Colonic mucosa (tissue), 4 donors: Measurements from ENCODE around the gene TSACC. TPM values are rescaled to one million over a fixed set of nuclear protein-coding genes. Genes with fewer than 3 reads are reported as not detected.

Experiments
- DNase-seq: peaks from one replicate; pipeline ENCODE4 v3.0.0-alpha.2; 2020
- H3K27ac ChIP-seq: fragments of 200-600 bp; one replicate; pipeline ENCODE4 v1.8.0; 2021
- H3K27me3 ChIP-seq: fragments of 200-600 bp; one replicate; pipeline ENCODE4 v1.8.0; 2021
- H3K36me3 ChIP-seq: fragments of 200-600 bp; one replicate; pipeline ENCODE4 v1.8.0; 2021
- H3K4me1 ChIP-seq: fragments of 200-600 bp; one replicate; pipeline ENCODE4 v1.8.0; 2021; ENCODE audit warnings: mild to moderate bottlenecking
- H3K4me3 ChIP-seq: fragments of 200-600 bp; one replicate; pipeline ENCODE4 v1.8.0; 2021
- H3K9ac ChIP-seq, 2 donors: one replicate each; pipeline ENCODE4 v1.7.0; 2013; ENCODE audit warnings: control low read depth in 2 of 2, low read depth in 2 of 2, low read length in 2 of 2
- H3K9me3 ChIP-seq: fragments of 200-600 bp; one replicate; pipeline ENCODE4 v1.8.0; 2021
- CTCF ChIP-seq: fragments of 200-600 bp; IDR thresholded peaks from one replicate; pipeline ENCODE4 v1.8.0; 2022; ENCODE audit warnings: antibody characterized with exemption, mild to moderate bottlenecking
- intact Hi-C: fragments of 100-400 bp; cut with DNase I; formaldehyde crosslinking; loops from one replicate; pipeline ENCODE4 v1.14.1; 2022
- total RNA-seq, 2 donors: library from RNA; stranded (reverse); fragmentation: NEBNext Ultra II Directional in 1 of 2; extraction: Animal tissue kit (Norgen Biotek cat#: 25700) in 1 of 2; gene quantifications; one replicate each; pipeline ENCODE4 v1.2.1, GENCODE V29; 2021
- donor health status: healthy.
- donor health status: DM: no; HTN: no; CAD: no.
- donor health status: DM: no; HTN: no; CAD: no.

The TSACC gene
- total RNA-seq, 2 donors from 2014 or later = not detected

DNA sequence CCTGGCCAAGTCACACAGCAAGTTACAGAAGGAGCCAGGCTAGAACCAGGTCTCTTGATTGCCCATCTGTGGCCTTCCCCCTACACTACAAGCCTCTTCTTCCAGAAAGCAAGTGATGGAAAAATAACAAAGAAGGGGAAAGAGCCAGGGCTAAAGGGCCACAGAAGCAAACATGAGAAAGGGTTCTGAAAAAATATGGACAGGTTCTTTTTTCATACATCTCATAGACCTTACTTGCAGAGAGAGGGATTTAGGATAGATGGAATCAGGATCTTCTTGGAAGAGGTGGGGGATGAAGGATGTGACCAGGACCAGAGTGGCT lies 33.9 kb downstream of the TSACC start:
- Histone ChIP-seq H3K4me3 (no peak overlapping the region), H3K27ac (no peak overlapping the region)

DNA sequence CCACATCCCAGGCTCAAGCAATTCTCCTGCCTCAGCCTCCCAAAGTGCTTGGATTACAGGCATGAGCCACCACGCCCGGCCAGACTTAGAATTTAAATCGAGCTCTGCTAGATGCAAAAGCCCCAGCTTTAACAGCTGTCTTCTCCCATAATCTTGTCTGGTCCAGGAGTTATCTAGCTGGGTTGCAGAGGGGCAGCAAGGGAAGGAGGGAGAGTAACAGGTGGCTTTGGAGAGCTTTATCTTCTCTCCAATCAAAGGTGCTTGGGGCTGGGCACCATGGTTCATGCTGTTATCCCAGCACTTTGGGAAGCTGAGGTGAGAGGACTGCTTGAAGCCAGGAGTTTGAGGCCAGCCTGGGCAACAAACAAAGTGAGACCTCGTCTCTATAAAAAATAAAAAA lies 34.5 kb downstream of the TSACC start:
- H3K27me3 ChIP-seq = no peaks in the 10 kb centered on the region
- DNase-seq = no peak
- H3K9ac ChIP-seq = no peak overlapping the region
- H3K36me3 ChIP-seq = no peaks in the 10 kb centered on the region
- H3K27ac ChIP-seq = no peak overlapping the region
- intact Hi-C loops = no loop called here
- no peaks in the 10 kb centered on the region for H3K9me3 ChIP-seq
- no peak for TF ChIP-seq CTCF
- no peaks in the 10 kb centered on the region for H3K4me1 ChIP-seq
- no peak overlapping the region for H3K4me3 ChIP-seq

More for the DNA sequence above, 33.9 kb downstream of the TSACC start:
- no peak for DNase-seq
- H3K9me3 ChIP-seq = no peaks in the 10 kb centered on the region
- intact Hi-C loops = no loop called here
- no peaks in the 10 kb centered on the region for H3K36me3 ChIP-seq
- no peaks in the 10 kb centered on the region for H3K27me3 ChIP-seq
- H3K4me1 ChIP-seq = no peaks in the 10 kb centered on the region
- TF ChIP-seq CTCF = no peak
- no peak overlapping the region for H3K9ac ChIP-seq

DNA sequence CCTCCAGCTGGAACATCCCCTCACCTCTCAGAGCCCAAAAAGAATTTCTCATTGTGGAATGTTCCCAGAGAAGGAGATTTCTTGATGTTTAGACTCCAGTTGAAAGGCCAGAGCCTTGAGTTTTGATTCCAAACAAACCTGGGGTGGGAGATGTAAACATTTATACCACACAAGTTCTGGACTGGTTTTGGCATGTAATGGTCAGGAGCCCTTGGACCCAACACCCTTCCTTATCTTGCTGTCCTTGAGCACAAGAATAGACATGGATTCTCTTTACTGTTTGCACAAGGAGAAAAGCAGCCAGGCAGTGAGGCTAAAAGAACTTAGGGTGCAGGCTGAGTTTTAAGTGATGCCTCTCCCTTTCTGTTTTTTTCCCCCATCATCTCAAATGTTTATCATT lies 35.2 kb downstream of the TSACC start:
- no peak overlapping the region for H3K4me3 ChIP-seq
- no peaks in the 10 kb centered on the region for H3K27me3 ChIP-seq
- H3K4me1 ChIP-seq = no peaks in the 10 kb centered on the region
- no peak overlapping the region for H3K9ac ChIP-seq
- H3K9me3 ChIP-seq = no peaks in the 10 kb centered on the region
- H3K36me3 ChIP-seq = no peaks in the 10 kb centered on the region
- TF ChIP-seq CTCF = no peak
- DNase-seq = no peak
- H3K27ac ChIP-seq = no peak overlapping the region
- intact Hi-C loops = no loop called here

DNA sequence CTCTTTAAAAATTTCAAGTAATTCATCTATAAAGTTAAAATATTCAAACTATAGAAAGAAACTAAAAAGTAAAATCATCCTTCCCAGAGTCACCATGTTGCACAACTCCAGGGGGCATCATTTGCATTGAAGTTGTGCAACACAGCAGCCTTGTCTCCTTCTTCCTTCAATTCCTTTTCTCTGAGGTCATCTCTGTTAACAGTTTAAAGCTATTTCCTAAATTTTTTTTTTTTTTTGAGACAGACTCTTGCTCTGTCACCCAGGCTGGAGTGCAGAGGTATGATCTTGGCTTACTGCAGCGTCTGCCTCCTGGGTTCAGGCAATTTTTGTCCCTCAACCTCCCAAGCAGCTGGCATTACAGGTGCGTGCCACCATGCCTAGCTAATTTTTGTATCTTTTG lies 37.8 kb downstream of the TSACC start:
- no peak overlapping the region for H3K9ac ChIP-seq
- H3K27me3 ChIP-seq = no peaks in the 10 kb centered on the region
- no peaks in the 10 kb centered on the region for H3K4me1 ChIP-seq
- no peak for DNase-seq
- no peaks in the 10 kb centered on the region for H3K9me3 ChIP-seq
- no peaks in the 10 kb centered on the region for H3K36me3 ChIP-seq
- intact Hi-C loops = no loop called here
- no peak for TF ChIP-seq CTCF
- no peak overlapping the region for H3K27ac ChIP-seq
- H3K4me3 ChIP-seq = no peak overlapping the region

- Histone ChIP-seq H3K4me3 (no peak overlapping the region), H3K27me3 (no peaks in the 10 kb centered on the region), H3K4me1 (no peaks in the 10 kb centered on the region), H3K36me3 (no peaks in the 10 kb centered on the region), H3K9ac (no peak overlapping the region), H3K27ac (no peak overlapping the region), H3K9me3 (no peaks in the 10 kb centered on the region)
- intact Hi-C loops = no loop called here
- DNase-seq = no peak
- TF ChIP-seq CTCF = no peak
Measured at GRCh38 chr1:156376958-156377919, 38.9 kb downstream of the TSACC start.
